EH (cell line): Measurements from ENCODE around the gene ORC6.

ENCODE experiments used
- DNase-seq: peaks from one replicate; pipeline ENCODE4 v3.0.0-alpha.2; 2015; ENCODE audit warnings: low read depth

Gene ORC6

GRCh38 chr16:46731691-46732555 lies 42.5 kb downstream of the ORC6 start:
- no peak for DNase-seq

GRCh38 chr16:46732561-46732960 lies 43.1 kb downstream of the ORC6 start:
- no peak for DNase-seq

DNA sequence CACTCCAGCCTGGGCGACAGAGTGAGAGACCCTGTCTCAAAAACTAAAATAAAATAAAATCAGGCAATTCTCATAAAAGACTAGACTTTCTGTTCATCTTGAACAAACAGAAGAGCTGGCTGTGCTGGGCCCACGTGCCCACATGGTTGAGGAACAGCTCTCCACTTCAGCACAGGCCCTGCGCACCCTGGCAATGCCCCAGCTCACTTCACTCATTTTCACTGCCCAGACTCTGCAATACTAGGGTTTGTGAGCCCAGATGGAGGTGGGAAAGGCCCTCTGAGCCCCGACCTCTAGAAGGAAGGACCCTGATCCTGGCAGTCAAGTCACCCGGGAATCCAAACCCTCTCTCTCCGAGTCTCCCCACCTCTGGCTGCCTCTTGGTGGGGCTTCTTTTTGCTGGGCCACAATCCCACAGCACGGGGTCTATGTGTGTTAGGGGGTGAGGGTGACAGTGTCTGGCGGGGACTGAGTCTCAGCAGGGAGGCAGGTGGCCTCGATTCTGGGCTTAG lies 43.9 kb downstream of the ORC6 start:
- no peak for DNase-seq

DNA sequence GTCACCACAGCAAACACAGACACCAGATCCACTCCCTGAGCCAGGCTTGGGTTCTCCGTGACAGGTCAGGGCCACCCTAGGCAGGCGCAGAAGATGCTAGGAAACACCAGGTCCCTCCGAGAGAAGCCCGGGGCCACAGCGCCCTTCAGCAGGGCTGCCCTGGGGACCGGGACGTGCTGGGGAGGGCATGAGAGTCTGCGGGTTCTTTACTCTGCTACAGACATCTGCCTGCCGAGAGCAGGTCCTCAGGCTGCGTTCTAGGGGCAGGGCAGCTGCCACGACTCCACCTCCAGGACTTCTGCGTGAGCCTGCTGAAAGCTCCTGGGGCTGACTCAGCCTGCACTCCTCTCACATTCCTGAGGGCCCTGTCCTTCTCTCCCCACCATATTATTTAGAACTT lies 47.2 kb downstream of the ORC6 start:
- peak; percentile 5 for DNase-seq

DNA sequence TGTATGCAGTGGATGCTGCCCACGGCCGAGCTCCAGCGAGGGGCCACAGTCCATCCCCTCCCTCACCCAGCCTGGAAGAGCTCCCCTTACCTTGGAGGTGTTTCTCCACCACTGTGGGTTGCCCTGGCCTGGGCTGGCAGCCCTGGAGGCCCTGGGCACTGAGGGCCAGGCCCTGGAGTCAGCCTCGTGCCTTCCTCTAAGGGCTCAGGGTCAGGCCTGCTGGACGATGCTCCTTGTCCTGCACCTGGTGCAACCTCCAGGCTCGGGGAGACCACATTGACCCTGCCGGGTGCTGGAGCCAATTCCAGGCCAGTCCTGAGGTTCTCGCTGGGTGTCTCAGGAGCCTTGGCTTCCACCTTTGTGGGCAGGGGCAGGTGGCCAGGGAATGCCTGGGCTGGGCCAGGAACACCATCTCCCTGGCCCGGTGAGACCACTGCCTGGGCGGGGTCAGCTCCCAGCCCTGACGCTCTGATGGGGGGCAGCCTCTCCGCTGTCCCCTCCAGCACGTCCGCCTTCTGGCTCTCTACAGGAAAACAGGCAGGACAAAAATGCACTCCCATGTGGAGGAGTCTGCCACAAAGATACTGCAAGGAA lies 48.3 kb downstream of the ORC6 start:
- no peak for DNase-seq

DNA sequence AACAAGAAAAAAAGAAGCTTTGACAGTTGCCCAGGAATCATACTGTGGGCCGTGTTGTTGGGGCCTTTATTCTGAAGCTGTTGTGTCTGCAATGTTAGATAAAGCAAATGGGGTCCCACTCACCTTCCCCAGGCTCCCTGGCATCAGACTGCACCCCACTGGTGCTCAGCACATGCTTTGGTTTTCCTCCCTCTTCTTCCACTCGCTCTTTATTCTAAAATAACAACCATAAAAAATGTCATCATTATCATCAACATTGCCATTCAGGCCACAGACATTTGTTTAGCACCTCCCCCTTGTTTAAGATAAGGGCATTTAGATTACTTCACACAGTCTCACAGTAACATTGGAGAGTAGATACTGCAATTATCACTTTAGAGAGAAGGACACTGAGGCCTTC lies 50.5 kb downstream of the ORC6 start:
- DNase-seq: no peak

DNA sequence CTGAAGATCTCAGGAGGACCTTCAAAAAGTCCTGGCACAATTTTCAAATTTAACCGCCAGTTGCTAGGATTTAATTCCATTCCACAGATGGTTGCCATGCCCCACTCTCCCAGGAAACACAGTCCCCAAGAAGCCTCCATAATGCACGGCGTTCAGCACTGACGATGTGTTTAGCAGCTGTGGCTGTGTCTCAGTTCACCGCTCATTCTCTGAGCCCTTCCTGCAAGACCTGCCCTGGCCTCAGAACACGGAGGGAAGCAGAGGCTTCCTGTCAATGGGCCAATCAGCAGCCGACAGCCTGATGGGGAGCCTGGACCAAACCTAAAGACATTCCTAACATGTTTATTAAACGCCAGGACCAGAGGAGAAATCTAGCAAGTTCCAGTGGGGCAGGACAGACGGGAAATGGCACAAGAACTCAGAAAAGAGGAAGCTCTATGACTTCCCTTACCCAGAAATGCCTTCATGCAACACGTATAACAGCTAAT lies 53.8 kb downstream of the ORC6 start:
- DNase-seq: peak; percentile 67

DNA sequence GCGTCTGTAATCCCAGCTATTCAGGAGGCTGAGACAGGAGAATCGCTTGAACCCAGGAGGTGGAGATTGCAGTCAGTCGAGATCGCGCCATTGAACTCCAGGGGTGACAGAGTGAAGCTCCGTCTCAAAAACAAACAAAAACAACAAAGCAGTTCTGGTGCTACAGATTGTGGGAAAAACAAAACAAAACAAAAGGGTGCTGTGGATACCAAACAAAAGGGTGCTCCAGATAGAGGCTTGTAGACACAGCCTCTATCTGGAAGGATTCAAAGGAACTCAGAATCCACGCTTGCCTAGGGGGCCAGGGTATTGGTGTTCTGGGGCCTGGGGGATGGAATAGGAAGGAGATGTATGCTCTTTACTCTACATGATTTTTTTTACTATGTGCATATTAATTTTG lies 56.2 kb downstream of the ORC6 start:
- no peak for DNase-seq

GRCh38 chr16:46746821-46747776 lies 57.6 kb downstream of the ORC6 start:
- peak; percentile 24 for DNase-seq
